OCI-LY3 (cell line): ENCODE measurements around the gene WDR27.

Experiments
- CTCF ChIP-seq: fragments of 200-600, 300-600 bp; sonication (generic); IDR thresholded peaks from 2 replicates; pipeline ENCODE4 v1.5.1; 2014; ENCODE audit warnings: antibody characterized with exemption, low read length, low read depth
- EZH2phosphoT487 ChIP-seq: fragments of 200-600 bp; shearing (Covaris generic); IDR thresholded peaks from 2 replicates; pipeline ENCODE4 v1.6.1; 2018; ENCODE audit warnings: antibody characterized with exemption, mixed run types, low read depth

GRCh38 chr6:169639653-169640278, 62.1 kb downstream of the WDR27 start:
- no peak for TF ChIP-seq CTCF
- TF ChIP-seq EZH2phosphoT487, result no peak
